DOHH2 (cell line): ENCODE results near the gene PLS3.

Experiments
- EZH2phosphoT487 ChIP-seq: fragments of 200-600 bp; sonication (generic); IDR thresholded peaks from 2 replicates; pipeline ENCODE4 v1.6.1; 2017; ENCODE audit warnings: borderline replicate concordance, mild to moderate bottlenecking, antibody characterized with exemption, low read length, moderate library complexity, mixed read lengths
- TF ChIP-seq, protein P1 (sequence below): fragments of 200-600 bp; sonication (generic); IDR thresholded peaks from one replicate; pipeline ENCODE4 v1.5.1; 2014; ENCODE audit warnings: antibody characterized with exemption, mild to moderate bottlenecking, low read depth, low read length; ENCODE audit not compliant: poor library complexity, severe bottlenecking

- TF ChIP-seq, protein P1, sequence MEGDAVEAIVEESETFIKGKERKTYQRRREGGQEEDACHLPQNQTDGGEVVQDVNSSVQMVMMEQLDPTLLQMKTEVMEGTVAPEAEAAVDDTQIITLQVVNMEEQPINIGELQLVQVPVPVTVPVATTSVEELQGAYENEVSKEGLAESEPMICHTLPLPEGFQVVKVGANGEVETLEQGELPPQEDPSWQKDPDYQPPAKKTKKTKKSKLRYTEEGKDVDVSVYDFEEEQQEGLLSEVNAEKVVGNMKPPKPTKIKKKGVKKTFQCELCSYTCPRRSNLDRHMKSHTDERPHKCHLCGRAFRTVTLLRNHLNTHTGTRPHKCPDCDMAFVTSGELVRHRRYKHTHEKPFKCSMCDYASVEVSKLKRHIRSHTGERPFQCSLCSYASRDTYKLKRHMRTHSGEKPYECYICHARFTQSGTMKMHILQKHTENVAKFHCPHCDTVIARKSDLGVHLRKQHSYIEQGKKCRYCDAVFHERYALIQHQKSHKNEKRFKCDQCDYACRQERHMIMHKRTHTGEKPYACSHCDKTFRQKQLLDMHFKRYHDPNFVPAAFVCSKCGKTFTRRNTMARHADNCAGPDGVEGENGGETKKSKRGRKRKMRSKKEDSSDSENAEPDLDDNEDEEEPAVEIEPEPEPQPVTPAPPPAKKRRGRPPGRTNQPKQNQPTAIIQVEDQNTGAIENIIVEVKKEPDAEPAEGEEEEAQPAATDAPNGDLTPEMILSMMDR: no peak
- TF ChIP-seq EZH2phosphoT487: no peak
Observed at GRCh38 chrX:115649461-115650063, 88.6 kb downstream of the PLS3 start.
